ENCODE measurements around the gene ABCA4. TPM values are rescaled to one million over a fixed set of nuclear protein-coding genes. Genes with fewer than 3 reads are reported as not detected.

ABCA4 gene
- polyA plus RNA-seq, 1 experiment = 0.17 TPM

GRCh38 chr1:94094469-94095111 is 26.4 kb downstream of the ABCA4 start:
- Histone ChIP-seq H3K9me3 (ENCODE audit: control insufficient read depth, insufficient read depth, low read length) (no peaks in the 10 kb centered on the region), H3K4me3 (ENCODE audit: low read depth, low read length) (peak overlapping the region; percentile 17), H3K27ac (ENCODE audit: low read depth, low read length) (peak overlapping the region; percentile 97), H3K27me3 (ENCODE audit: control insufficient read depth, insufficient read depth, low read length) (no peaks in the 10 kb centered on the region)
- peak; percentile 36 for DNase-seq (ENCODE audit: low read depth, low spot score)
- CTCF ChIA-PET = interaction anchor here (0.7 to 1.8 kb wide), 4 partner anchors 23 to 241 kb away, joined by 4 to 8 read pairs (median 4); no protein-coding TSS in a partner anchor
- TF ChIP-seq CTCF (IDR thresholded peaks at IDR 0.05; ENCODE audit: low read depth, low read length) = no peak
- POLR2A ChIA-PET = interaction anchor here (1.1 to 1.8 kb wide), 5 partner anchors 18 to 33 kb away, joined by 3 to 15 read pairs (median 3); no protein-coding TSS in a partner anchor

GRCh38 chr1:94093996-94094395 is 27.0 kb downstream of the ABCA4 start:
- ChIA-PET POLR2A (interaction anchor here (1.8 kb wide), 1 partner anchor 25 kb away, joined by 15 read pairs; no protein-coding TSS in a partner anchor), CTCF (interaction anchor here (1.3 to 1.4 kb wide), 2 partner anchors 22 to 32 kb away, joined by 4 read pairs; no protein-coding TSS in a partner anchor)
- TF ChIP-seq CTCF (IDR thresholded peaks at IDR 0.05; ENCODE audit: low read depth, low read length) = no peak
- Histone ChIP-seq H3K4me3 (ENCODE audit: low read depth, low read length) (no peak overlapping the region; the same call in 1 of the 2 replicates), H3K9me3 (ENCODE audit: control insufficient read depth, insufficient read depth, low read length) (no peaks in the 10 kb centered on the region), H3K27ac (ENCODE audit: low read depth, low read length) (peak overlapping the region; percentile 97), H3K27me3 (ENCODE audit: control insufficient read depth, insufficient read depth, low read length) (no peaks in the 10 kb centered on the region)
- DNase-seq (ENCODE audit: low read depth, low spot score) = no peak

- ChIA-PET POLR2A (no interaction called here), CTCF (interaction anchor here (1.4 kb wide), 1 partner anchor 22 kb away, joined by 4 read pairs; no protein-coding TSS in a partner anchor)
- no peaks in the 10 kb centered on the region for H3K9me3 ChIP-seq (ENCODE audit: control insufficient read depth, insufficient read depth, low read length)
- peak overlapping the region; percentile 41 for H3K27ac ChIP-seq (ENCODE audit: low read depth, low read length)
- no peaks in the 10 kb centered on the region for H3K27me3 ChIP-seq (ENCODE audit: control insufficient read depth, insufficient read depth, low read length)
- H3K4me3 ChIP-seq (ENCODE audit: low read depth, low read length) = no peak overlapping the region
- no peak for TF ChIP-seq CTCF (IDR thresholded peaks at IDR 0.05; ENCODE audit: low read depth, low read length)
- DNase-seq (ENCODE audit: low read depth, low spot score) = no peak
Measured at GRCh38 chr1:94093396-94093795, 27.6 kb downstream of the ABCA4 start.

- Histone ChIP-seq H3K27me3 (ENCODE audit: control insufficient read depth, insufficient read depth, low read length) (no peaks in the 10 kb centered on the region), H3K9me3 (ENCODE audit: control insufficient read depth, insufficient read depth, low read length) (no peaks in the 10 kb centered on the region), H3K27ac (ENCODE audit: low read depth, low read length) (no peak overlapping the region), H3K4me3 (ENCODE audit: low read depth, low read length) (no peak overlapping the region)
- no peak for DNase-seq (ENCODE audit: low read depth, low spot score)
- no peak for TF ChIP-seq CTCF (IDR thresholded peaks at IDR 0.05; ENCODE audit: low read depth, low read length)
- POLR2A ChIA-PET = no interaction called here
- CTCF ChIA-PET = no interaction called here
Measured at GRCh38 chr1:94092210-94092613, 28.7 kb downstream of the ABCA4 start.

GRCh38 chr1:94090761-94091160 is 30.2 kb downstream of the ABCA4 start:
- no peak for DNase-seq (ENCODE audit: low read depth, low spot score)
- CTCF ChIA-PET = no interaction called here
- TF ChIP-seq CTCF (IDR thresholded peaks at IDR 0.05; ENCODE audit: low read depth, low read length) = no peak
- H3K9me3 ChIP-seq (ENCODE audit: control insufficient read depth, insufficient read depth, low read length) = no peaks in the 10 kb centered on the region
- no peaks in the 10 kb centered on the region for H3K27me3 ChIP-seq (ENCODE audit: control insufficient read depth, insufficient read depth, low read length)
- no peak overlapping the region for H3K4me3 ChIP-seq (ENCODE audit: low read depth, low read length)
- no peak overlapping the region for H3K27ac ChIP-seq (ENCODE audit: low read depth, low read length)
- POLR2A ChIA-PET = no interaction called here
